Measurements from ENCODE around the gene SLC24A1. TPM values are rescaled to one million over a fixed set of nuclear protein-coding genes. Genes with fewer than 3 reads are reported as not detected.

SLC24A1 gene
- total and polyA plus RNA-seq, 10 of the 15 experiments (the other 5 are each of a cell fraction or from before 2014, with no cell fraction given): 1.4 to 5.8 (median 3.3) TPM

DNA sequence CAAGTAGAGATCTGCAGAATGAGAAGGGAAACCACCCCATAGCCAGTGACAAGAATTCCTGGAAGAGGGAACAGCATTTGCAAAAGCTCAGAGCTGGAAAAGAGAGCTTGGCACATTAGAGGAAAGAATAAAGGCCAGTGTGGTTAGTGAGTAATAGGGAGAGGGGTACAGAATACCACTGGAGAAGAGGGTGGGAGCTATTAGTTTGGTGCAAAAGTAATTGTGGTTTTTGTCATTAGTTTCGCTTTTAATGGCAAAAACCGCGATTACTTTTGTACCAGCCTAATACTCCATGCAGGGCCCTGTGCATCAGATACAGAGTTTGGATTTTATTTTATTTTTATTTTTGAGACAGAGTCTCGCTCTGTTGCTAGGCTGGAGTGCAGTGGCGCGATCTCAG is 9.8 kb downstream of the SLC24A1 start:
- ChIA-PET CTCF (interaction anchor here (1.0 to 15.8 kb wide), 4 partner anchors 9 to 226 kb away, joined by 3 to 192 read pairs (median 8); partner anchors contain the start of gene INTS14), POLR2A (interaction anchor here (0.6 to 1.1 kb wide), 3 partner anchors 27 to 744 kb away, joined by 3 to 8 read pairs (median 4); no protein-coding TSS in a partner anchor), RAD21 (ENCODE audit: unreplicated experiment) (interaction anchor here (0.9 to 1.7 kb wide), 7 partner anchors 19 to 272 kb away, joined by 3 to 6 read pairs (median 3); partner anchors contain the start of gene INTS14), SMC1A (ENCODE audit: uncharacterized antibody, unreplicated experiment) (interaction anchor here (0.8 to 2.4 kb wide), 11 partner anchors 8 to 285 kb away, joined by 3 to 11 read pairs (median 4); partner anchors contain the start of gene RAB11A)
- ATAC-seq (peak; percentile 83), DNase-seq (ENCODE audit: low read depth, low spot score) (peak; percentile 53), FAIRE-seq (peak; percentile 52)
- Histone ChIP-seq H3K9me3 (replicated peaks; ENCODE audit: control insufficient read depth, insufficient read depth, low read length) (no peaks in the 10 kb centered on the region), H4K20me1 (ENCODE audit: control insufficient read depth, insufficient read depth) (no peaks in the 10 kb centered on the region), H3K27me3 (replicated peaks in 1 of 2; ENCODE audit: control insufficient read depth in 2 of 2, insufficient read depth in 2 of 2, low read length in 1 of 2) (no peaks in the 10 kb centered on the region), H3K9ac (ENCODE audit: control insufficient read depth, insufficient read depth, low read length) (no peak overlapping the region), H3K27ac (ENCODE audit: control insufficient read depth, insufficient read depth) (no peak overlapping the region), H3K4me2 (ENCODE audit: control insufficient read depth, insufficient read depth) (peak overlapping the region; percentile 55), H3K4me1 (ENCODE audit: control insufficient read depth, insufficient read depth, low read length) (peaks cover 16% of the 10 kb centered on the region), H3K36me3 (ENCODE audit: control insufficient read depth in 2 of 2, insufficient read depth in 2 of 2, low read length in 1 of 2) (no peaks in the 10 kb centered on the region), H2AFZ (ENCODE audit: control insufficient read depth, low read depth, low read length) (no peak overlapping the region), H3K79me2 (ENCODE audit: control insufficient read depth, insufficient read depth, low read length) (no peaks in the 10 kb centered on the region), H3K4me3 (0 out of 2 replicates have a peak overlapping the region, but pooled peaks have one; percentile 9)
- BruUV-seq (replicated peaks): no TSS peak
- intact Hi-C loops (cut with micrococcal nuclease; ENCODE audit: unreplicated experiment) (loop anchor here (10.0 kb wide), 1 partner anchor 453 kb away; no protein-coding TSS in a partner anchor), in situ Hi-C loops (cut with MboI) (loop anchor here (5.0 kb wide), 1 partner anchor 226 kb away; no protein-coding TSS in a partner anchor)
- WGBS (ENCODE audit: insufficient coverage, insufficient replicate concordance, low lambda C conversion rate, missing lambda C conversion rate): 0% methylated on average over 6 of the region's 6 CpGs
- TF ChIP-seq ASH2L (IDR thresholded peaks at IDR 0.05; ENCODE audit: borderline replicate concordance, low read depth) (no peak), ESRRA (IDR thresholded peaks at IDR 0.05; ENCODE audit: low read length) (no peak), ZNF622 (IDR thresholded peaks at IDR 0.05) (no peak), NR2F1 (conservative IDR thresholded peaks at IDR 0.05) (no peak; the same call in 1 of the 2 replicates), BACH1 (IDR thresholded peaks at IDR 0.05; ENCODE audit: borderline replicate concordance) (0 out of 2 replicates have a peak, but pooled peaks have one; percentile 24), ZNF217 (IDR thresholded peaks at IDR 0.05) (peak; percentile 71; the same call in 1 of the 2 replicates), SREBF1 (IDR thresholded peaks at IDR 0.05; ENCODE audit: low read length) (no peak), BMI1 (IDR thresholded peaks at IDR 0.05; ENCODE audit: borderline replicate concordance) (peak; percentile 23; the same call in 1 of the 2 replicates), TCF7 (IDR thresholded peaks at IDR 0.05; ENCODE audit: borderline replicate concordance) (no peak), MYB (IDR thresholded peaks at IDR 0.05; ENCODE audit: borderline replicate concordance, low read depth, low read length) (no peak), MEF2B (IDR thresholded peaks at IDR 0.05; ENCODE audit: partially characterized antibody, poor library complexity, severe bottlenecking) (no peak)
- TF ChIP-seq, protein P1, sequence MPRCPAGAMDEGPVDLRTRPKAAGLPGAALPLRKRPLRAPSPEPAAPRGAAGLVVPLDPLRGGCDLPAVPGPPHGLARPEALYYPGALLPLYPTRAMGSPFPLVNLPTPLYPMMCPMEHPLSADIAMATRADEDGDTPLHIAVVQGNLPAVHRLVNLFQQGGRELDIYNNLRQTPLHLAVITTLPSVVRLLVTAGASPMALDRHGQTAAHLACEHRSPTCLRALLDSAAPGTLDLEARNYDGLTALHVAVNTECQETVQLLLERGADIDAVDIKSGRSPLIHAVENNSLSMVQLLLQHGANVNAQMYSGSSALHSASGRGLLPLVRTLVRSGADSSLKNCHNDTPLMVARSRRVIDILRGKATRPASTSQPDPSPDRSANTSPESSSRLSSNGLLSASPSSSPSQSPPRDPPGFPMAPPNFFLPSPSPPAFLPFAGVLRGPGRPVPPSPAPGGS (IDR thresholded peaks at IDR 0.05; ENCODE audit: borderline replicate concordance, insufficient read depth, low read depth, low read length, poor library complexity, severe bottlenecking): no peak
- TF ChIP-seq, protein P2, sequence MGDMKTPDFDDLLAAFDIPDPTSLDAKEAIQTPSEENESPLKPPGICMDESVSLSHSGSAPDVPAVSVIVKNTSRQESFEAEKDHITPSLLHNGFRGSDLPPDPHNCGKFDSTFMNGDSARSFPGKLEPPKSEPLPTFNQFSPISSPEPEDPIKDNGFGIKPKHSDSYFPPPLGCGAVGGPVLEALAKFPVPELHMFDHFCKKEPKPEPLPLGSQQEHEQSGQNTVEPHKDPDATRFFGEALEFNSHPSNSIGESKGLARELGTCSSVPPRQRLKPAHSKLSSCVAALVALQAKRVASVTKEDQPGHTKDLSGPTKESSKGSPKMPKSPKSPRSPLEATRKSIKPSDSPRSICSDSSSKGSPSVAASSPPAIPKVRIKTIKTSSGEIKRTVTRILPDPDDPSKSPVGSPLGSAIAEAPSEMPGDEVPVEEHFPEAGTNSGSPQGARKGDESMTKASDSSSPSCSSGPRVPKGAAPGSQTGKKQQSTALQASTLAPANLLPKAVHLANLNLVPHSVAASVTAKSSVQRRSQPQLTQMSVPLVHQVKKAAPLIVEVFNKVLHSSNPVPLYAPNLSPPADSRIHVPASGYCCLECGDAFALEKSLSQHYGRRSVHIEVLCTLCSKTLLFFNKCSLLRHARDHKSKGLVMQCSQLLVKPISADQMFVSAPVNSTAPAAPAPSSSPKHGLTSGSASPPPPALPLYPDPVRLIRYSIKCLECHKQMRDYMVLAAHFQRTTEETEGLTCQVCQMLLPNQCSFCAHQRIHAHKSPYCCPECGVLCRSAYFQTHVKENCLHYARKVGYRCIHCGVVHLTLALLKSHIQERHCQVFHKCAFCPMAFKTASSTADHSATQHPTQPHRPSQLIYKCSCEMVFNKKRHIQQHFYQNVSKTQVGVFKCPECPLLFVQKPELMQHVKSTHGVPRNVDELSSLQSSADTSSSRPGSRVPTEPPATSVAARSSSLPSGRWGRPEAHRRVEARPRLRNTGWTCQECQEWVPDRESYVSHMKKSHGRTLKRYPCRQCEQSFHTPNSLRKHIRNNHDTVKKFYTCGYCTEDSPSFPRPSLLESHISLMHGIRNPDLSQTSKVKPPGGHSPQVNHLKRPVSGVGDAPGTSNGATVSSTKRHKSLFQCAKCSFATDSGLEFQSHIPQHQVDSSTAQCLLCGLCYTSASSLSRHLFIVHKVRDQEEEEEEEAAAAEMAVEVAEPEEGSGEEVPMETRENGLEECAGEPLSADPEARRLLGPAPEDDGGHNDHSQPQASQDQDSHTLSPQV (IDR thresholded peaks at IDR 0.05): no peak
- TF ChIP-seq, protein P3, sequence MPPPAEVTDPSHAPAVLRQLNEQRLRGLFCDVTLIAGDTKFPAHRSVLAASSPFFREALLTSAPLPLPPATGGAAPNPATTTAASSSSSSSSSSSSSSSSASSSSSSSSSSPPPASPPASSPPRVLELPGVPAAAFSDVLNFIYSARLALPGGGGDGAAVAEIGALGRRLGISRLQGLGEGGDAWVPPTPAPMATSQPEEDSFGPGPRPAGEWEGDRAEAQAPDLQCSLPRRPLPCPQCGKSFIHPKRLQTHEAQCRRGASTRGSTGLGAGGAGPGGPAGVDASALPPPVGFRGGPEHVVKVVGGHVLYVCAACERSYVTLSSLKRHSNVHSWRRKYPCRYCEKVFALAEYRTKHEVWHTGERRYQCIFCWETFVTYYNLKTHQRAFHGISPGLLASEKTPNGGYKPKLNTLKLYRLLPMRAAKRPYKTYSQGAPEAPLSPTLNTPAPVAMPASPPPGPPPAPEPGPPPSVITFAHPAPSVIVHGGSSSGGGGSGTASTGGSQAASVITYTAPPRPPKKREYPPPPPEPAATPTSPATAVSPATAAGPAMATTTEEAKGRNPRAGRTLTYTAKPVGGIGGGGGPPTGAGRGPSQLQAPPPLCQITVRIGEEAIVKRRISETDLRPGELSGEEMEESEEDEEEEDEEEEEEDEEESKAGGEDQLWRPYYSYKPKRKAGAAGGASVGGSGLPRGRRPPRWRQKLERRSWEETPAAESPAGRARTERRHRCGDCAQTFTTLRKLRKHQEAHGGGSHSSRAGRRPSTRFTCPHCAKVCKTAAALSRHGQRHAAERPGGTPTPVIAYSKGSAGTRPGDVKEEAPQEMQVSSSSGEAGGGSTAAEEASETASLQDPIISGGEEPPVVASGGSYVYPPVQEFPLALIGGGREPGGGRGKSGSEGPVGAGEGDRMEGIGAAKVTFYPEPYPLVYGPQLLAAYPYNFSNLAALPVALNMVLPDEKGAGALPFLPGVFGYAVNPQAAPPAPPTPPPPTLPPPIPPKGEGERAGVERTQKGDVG (CRISPR knock-in tag; IDR thresholded peaks at IDR 0.05): no peak
